HG03039 (cell line): ENCODE results near the gene IMMP2L.

Experiments used
- ATAC-seq: cut with Tn5 transposase; IDR thresholded peaks from one replicate; pipeline ENCODE4 v1.9.1; 2021; ENCODE audit warnings: mild to moderate bottlenecking, moderate library complexity; ENCODE audit not compliant: unreplicated experiment

Gene IMMP2L

GRCh38 chr7:110784749-110785148 lies 777.5 kb downstream of the IMMP2L start:
- no peak for ATAC-seq

- ATAC-seq, result no peak
Observed at GRCh38 chr7:110780712-110781111, 781.6 kb downstream of the IMMP2L start.

GRCh38 chr7:110779339-110779738 lies 783.0 kb downstream of the IMMP2L start:
- ATAC-seq, result no peak

- no peak for ATAC-seq
Observed at GRCh38 chr7:110775046-110775445, 787.2 kb downstream of the IMMP2L start.

DNA sequence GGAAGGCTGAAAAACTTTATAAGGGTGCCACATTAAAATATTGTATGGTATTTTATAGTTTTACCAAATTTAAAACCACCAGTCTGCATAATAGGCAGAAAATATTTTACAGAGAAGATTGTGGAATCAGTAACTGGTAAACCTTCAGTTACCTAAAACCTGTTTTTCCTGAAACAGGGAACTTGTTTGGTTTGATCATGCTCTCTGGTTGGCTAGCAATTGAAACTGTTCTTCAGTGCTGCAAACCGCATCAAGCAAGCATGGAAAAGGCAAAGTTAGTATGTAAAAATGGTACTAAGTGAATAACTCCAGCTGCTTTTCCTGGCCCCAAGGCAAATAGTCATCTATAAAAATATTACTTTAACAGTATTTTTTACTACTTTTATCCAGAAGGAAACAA lies 788.2 kb downstream of the IMMP2L start:
- no peak for ATAC-seq

DNA sequence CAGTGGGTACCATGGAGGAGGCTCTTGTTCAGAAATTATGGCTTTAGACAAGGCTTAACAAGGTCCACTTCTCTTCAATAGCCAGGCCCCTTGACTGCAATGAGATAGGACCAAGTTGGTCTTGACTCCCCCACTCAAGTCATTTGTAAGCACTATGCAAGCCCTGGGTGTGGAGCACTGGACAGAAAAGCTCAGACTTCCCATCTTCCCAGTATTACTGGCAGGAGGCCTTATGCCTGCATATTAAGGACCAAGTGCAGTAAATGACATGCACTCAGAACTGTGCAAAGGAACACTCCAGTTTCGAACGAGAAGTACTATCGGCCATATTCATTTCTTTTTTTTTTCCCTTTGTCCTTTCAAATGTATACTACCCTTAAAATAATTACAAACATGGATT lies 789.7 kb downstream of the IMMP2L start:
- no peak for ATAC-seq

DNA sequence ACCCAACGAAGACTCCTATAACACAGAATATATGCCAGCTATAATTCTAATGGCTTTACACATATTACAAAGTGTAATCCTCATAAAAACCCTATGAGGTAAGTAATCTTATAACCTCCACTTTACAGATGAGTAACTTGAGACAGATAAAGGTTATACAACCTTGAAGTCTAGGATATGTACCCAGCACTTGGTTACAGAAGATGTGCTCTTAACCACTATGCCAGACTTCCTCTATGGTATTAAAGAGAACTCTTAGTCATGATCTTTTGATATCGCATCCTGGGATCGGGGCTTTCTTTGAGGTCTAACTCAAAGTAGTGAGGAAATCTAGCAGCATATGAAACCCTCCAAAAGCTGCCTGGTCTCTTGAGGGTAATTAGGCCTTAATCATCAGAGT lies 790.6 kb downstream of the IMMP2L start:
- no peak for ATAC-seq

- no peak for ATAC-seq
Observed at GRCh38 chr7:110767550-110768110, 794.7 kb downstream of the IMMP2L start.

DNA sequence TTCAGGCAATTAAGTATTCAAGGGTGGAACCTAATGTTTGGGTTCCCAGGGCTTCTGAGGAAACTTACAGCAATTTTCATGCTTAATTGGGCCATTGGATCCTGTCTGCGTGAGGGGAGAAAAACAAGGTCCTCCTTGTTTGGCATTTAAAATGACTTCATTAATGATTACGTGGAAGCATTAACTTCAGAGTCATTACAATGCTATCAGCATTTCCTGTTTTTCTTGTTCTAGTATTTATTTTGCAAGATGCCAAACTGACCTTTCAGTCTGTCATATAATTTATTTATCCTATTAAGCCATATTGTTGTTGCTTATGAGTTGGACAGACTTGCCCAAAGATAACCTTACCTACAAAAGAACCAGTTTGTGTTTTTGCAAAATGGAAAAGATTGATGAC lies 795.4 kb downstream of the IMMP2L start:
- no peak for ATAC-seq

DNA sequence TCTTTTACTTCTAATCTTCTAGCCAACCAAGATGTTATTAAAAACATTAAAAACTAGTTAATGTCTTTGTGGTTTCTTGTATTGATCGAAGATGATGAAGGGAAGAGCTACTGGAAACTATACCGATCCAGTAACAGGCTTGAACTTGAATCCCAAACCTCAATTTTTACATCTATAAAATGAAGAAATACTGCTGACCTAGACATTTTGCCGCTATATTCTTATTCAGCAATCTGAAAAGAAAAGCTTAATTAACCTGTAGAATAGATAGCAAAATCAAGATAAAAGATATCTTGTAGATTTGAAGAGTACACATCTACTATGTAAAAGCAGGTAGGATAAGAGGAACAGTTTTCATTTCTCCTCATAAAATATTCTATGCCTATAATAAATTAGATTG lies 797.4 kb downstream of the IMMP2L start:
- ATAC-seq, result no peak

DNA sequence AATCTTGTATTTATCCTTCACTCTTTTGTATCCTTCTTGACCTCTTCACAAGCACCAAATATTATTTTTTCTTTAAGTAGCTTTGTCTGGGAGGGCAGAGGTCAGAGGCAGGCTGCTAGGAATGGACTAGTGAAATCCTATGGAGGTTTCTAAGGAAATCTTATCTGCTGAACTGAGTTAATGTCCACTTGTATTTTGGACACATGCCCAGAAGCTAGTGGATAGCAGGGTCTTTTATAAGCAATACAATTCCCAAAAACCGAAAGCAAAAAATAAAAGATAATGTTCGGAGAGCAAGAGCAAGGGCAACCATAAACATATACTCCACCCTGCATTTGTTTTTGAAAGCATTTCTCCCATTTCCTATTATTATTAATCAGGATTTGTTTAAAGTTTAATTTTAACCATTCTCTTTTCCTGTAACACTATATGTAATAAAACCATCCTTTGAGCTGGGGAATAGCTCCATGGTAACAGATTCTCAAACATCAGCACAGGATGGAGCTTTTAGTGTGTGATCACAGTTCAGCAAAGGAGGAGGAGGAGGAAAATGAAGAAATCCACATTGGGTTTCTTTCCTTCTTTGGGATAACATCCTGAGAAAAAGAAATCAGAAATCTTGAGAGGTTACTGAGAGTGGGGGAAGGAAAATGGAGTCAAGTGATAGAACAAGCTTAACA lies 799.6 kb downstream of the IMMP2L start:
- no peak for ATAC-seq

GRCh38 chr7:110760341-110760740 lies 802.0 kb downstream of the IMMP2L start:
- ATAC-seq, result no peak

DNA sequence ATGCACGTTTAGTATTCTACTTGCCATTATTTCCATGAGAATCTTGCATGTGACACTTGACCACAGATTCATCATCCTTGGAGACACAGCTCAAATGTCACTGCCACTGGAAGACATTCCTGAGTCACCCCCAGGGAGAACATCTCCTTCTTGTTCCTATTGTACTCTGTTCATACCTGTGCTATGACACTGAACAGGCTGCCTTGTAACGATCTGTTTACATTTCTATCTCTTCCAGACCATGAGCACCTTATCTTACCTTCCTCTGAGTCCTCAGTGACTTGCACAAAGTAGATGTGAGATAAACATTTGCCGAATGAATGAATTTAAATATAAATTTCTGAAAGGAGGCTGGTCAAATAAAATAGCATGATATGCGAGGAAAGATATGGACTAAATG lies 803.2 kb downstream of the IMMP2L start:
- ATAC-seq, result no peak

DNA sequence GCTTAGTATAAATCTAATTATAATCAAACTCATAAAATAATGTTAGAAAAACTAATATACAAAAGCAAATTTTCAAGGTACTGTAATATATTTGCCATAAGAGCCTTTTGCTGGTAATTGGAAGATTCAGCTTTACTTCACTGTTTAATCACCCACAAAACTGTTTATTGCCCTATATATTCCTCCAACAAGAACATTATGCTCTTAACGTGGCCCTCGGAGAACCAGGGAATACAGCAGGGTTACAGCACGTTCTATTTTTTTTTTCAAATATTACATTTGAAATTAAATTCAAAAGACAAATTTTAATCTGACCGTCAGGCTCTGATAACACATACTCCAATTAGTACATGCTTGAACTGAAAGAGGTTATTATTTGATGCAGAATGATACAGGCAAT lies 807.6 kb downstream of the IMMP2L start:
- ATAC-seq, result no peak

GRCh38 chr7:110750931-110751605 lies 811.2 kb downstream of the IMMP2L start:
- no peak for ATAC-seq

GRCh38 chr7:110733221-110733620 lies 829.1 kb downstream of the IMMP2L start:
- no peak for ATAC-seq

DNA sequence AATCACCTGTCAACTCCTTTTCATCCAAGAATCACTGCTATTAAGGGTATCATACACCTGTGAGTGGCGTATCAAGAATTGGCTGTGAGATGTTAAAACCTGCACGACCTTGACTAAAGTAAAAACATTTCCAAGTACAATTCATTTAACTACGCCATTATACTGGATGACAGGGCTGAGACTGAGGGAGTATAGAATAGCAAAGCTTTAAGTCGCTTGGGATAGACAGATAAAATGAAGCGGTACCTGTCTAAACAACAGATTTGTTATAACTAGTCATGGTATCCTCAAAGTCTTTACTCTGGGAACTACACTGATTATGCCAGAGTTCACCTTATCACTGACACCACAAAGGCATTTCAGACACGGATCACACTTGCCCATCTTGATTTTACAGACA lies 837.5 kb downstream of the IMMP2L start:
- ATAC-seq, result no peak

GRCh38 chr7:110721395-110721794 lies 840.9 kb downstream of the IMMP2L start:
- no peak for ATAC-seq

GRCh38 chr7:110720626-110721025 lies 841.7 kb downstream of the IMMP2L start:
- no peak for ATAC-seq

GRCh38 chr7:110719741-110720140 lies 842.6 kb downstream of the IMMP2L start:
- ATAC-seq, result no peak

DNA sequence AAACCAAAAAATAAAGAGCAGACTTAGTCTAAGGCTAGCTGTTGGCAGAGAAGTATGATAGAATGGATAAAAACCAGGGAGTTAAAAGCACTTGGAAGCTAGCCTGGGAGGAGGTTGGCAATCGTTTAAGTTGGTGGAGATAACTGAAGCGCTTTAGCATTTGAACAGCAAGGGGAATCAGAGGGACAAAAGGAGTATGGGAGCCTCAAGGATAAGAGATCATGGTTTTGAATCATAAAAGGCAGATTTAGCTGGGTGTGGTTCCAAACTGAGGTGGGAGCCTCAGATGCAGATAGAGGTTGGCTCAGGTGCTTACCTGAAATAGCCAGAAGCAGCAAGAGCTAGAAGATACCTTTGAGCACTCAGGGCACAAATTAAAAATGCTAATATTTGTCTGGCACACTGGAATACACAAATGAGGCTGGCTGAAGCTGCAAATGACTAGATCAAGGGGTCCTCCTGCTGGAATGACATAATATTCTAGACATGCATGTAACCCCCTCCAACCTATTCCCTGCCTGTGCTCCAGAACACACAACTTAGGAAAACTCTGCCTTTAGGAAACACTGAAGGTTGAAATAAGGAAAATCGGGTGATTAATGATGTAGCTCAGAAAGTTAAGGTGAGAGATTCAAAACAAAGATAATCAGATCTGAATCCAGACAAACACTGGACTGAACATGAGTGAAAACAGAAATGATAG lies 843.6 kb downstream of the IMMP2L start:
- ATAC-seq, result no peak

DNA sequence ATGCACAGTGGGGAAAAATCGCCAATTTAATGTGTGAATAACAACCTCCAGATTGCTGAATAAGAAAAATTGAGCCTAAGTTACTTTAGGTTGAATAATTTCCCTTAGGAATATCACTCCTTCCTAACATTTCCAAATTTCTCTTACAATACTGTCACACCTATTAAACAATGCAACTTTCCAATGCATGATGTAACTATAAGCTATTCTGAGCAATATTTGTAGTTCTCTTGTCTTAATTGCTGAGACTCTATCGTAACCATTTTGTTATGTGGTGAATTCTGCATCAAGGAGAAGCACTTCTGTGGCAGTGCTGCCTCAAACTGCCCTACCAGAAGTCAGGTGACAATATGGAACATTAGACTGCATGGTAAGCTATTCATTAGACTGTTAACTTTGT lies 858.1 kb downstream of the IMMP2L start:
- ATAC-seq, result no peak
